Thyroid gland (tissue), 4 donors: Measurements from ENCODE around the gene CASR. TPM values are rescaled to one million over a fixed set of nuclear protein-coding genes. Genes with fewer than 3 reads are reported as not detected.
"Not testable (repeated sequence)": the region's sequence is repeated elsewhere in the genome, so short reads cannot be mapped to it uniquely, and the experiment has no call there.

ENCODE experiments used
- DNase-seq, 2 donors: peaks; one replicate each; pipeline ENCODE4 v3.0.0-alpha.2; 2019
- H3K27ac ChIP-seq, 3 donors: fragments of 200-600 bp; sonication (generic); 1 replicate in 2 of 3; 2 replicates in 1 of 3; pipeline ENCODE4 v1.5.1; 2016 to 2019; ENCODE audit warnings: mild to moderate bottlenecking in 1 of 3, moderate library complexity in 1 of 3
- H3K27me3 ChIP-seq: fragments of 200-600 bp; sonication (generic); one replicate; pipeline ENCODE4 v1.5.1; 2019
- H3K36me3 ChIP-seq, 2 donors: fragments of 200-600 bp; sonication (generic); one replicate each; pipeline ENCODE4 v1.5.1; 2016 to 2019
- H3K4me1 ChIP-seq, 2 donors: fragments of 200-600 bp; sonication (generic); one replicate each; pipeline ENCODE4 v1.5.1; 2017 to 2019
- H3K4me3 ChIP-seq, 3 donors: fragments of 200-600 bp; sonication (generic); replicated peaks in 1 of 3; 1 replicate in 2 of 3; 2 replicates in 1 of 3; pipeline ENCODE4 v1.5.1; 2016; ENCODE audit warnings: mild to moderate bottlenecking in 1 of 3
- H3K9me3 ChIP-seq: fragments of 200-600 bp; sonication (generic); one replicate; pipeline ENCODE4 v1.5.1; 2017
- CTCF ChIP-seq, 6 experiments: fragments of 200-600 bp in 3 of 6; fragments of 450-650 bp in 3 of 6; sonication (generic) in 3 of 6; IDR thresholded peaks; one replicate each; pipeline ENCODE4 v1.5.1; 2016 to 2019; ENCODE audit warnings: antibody characterized with exemption in 6 of 6, mild to moderate bottlenecking in 2 of 6, inconsistent platforms in 1 of 6, moderate library complexity in 1 of 6
- POLR2A ChIP-seq, 2 donors: fragments of 450-650 bp; IDR thresholded peaks; one replicate each; pipeline ENCODE4 v1.6.1; 2017; ENCODE audit warnings: antibody characterized with exemption in 2 of 2, mild to moderate bottlenecking in 2 of 2, moderate library complexity in 1 of 2
- WGBS, 2 donors: methylation state at CpG; one replicate each; pipeline ENCODE4 v1.1.5; 2017; 5-methylcytosine and 5-hydroxymethylcytosine counted together
- intact Hi-C: fragments of 100-400 bp; cut with DNase I; formaldehyde crosslinking; loops from one replicate; pipeline ENCODE4 v1.15.1; 2023
- total RNA-seq, 4 donors: library from RNA; depleted of rRNA; stranded (reverse); fragments of >200 nt; gene quantifications; one replicate each; pipeline ENCODE4 v1.2.3, GENCODE V29; 2016

Gene CASR
- total RNA-seq, 4 donors from 2014 or later = under 0.01 to 1.2 (median 0.17) TPM; not detected in 1

DNA sequence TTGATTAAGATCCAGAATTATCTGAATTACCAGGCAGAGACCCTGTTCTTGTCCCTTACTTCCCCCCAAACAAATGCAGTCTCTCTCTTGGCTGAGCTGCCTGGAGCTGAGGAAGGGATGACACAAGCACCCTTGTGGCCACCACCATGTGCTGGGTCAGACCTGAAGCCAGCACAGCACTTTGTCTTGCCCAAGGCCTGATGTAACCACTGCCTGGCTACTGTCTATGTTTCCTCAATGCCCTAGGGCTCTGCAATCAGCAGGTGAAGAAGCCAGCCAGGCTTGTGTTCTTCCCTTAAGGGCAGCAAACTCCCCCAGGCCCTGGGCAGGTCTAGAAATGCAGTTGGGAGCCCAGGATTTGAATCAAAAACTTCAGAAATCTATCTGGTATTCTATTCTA lies 15.8 kb upstream of the CASR start:
- Histone ChIP-seq H3K27ac (no peak overlapping the region), H3K4me1 (no peaks in the 10 kb centered on the region), H3K4me3 (no peak overlapping the region), H3K9me3 (no peaks in the 10 kb centered on the region), H3K36me3 (no peaks in the 10 kb centered on the region), H3K27me3 (no peaks in the 10 kb centered on the region)
- intact Hi-C loops = no loop called here
- TF ChIP-seq CTCF (IDR thresholded peaks at IDR 0.05) = no peak
- TF ChIP-seq POLR2A (IDR thresholded peaks at IDR 0.05) = no peak
- DNase-seq = no peak

- intact Hi-C loops = no loop called here
- TF ChIP-seq CTCF (IDR thresholded peaks at IDR 0.05) (no peak), POLR2A (IDR thresholded peaks at IDR 0.05) (no peak)
- no peak overlapping the region for H3K4me3 ChIP-seq
- H3K9me3 ChIP-seq = no peaks in the 10 kb centered on the region
- WGBS, 2 donors = 57 to 83% methylated on average over 3 of the region's 3 CpGs
- no peaks in the 10 kb centered on the region for H3K36me3 ChIP-seq
- DNase-seq = no peak
- no peaks in the 10 kb centered on the region for H3K27me3 ChIP-seq
- H3K4me1 ChIP-seq = no peaks in the 10 kb centered on the region
- H3K27ac ChIP-seq = no peak overlapping the region
Observed at GRCh38 chr3:122168044-122168443, 15.4 kb upstream of the CASR start.

- H3K4me3 ChIP-seq = no peak overlapping the region
- no peak overlapping the region for H3K27ac ChIP-seq
- no peaks in the 10 kb centered on the region for H3K4me1 ChIP-seq
- WGBS, 2 donors = 83 to 91% methylated on average over 3 of the region's 3 CpGs
- no peaks in the 10 kb centered on the region for H3K27me3 ChIP-seq
- intact Hi-C loops = no loop called here
- no peak for DNase-seq
- no peaks in the 10 kb centered on the region for H3K36me3 ChIP-seq
- H3K9me3 ChIP-seq = no peaks in the 10 kb centered on the region
- TF ChIP-seq POLR2A (IDR thresholded peaks at IDR 0.05) (no peak), CTCF (IDR thresholded peaks at IDR 0.05) (no peak)
Observed at GRCh38 chr3:122169911-122170310, 13.6 kb upstream of the CASR start.

DNA sequence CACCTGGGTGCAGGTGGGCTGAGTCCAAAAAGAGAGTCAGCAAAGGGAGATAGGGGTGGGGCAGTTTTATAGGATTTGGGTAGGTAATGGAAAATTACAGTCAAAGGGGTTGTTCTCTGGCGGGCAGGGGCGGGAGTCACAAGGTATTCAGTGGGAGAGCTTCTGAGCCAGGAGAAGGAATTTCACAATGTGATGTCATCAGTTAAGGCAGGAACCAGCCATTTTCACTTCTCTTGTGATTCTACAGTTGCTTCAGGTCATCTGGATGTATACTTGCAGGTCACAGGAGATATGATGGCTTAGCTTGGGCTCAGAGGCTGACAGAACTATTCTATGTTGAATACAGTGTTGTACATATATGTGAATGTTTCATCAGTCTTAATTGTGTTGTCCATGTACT lies 12.1 kb upstream of the CASR start:
- not testable (repeated sequence) for DNase-seq

GRCh38 chr3:122178711-122179110 lies 4.8 kb upstream of the CASR start:
- H3K27me3 ChIP-seq = no peaks in the 10 kb centered on the region
- no peaks in the 10 kb centered on the region for H3K36me3 ChIP-seq
- no peak for DNase-seq
- 93 to 94% methylated on average over 5 of the region's 5 CpGs for WGBS, 2 donors
- H3K27ac ChIP-seq = no peak overlapping the region
- H3K4me1 ChIP-seq = peaks cover 0 to 3% of the 10 kb centered on the region in 2 donors
- TF ChIP-seq CTCF (IDR thresholded peaks at IDR 0.05) = no peak
- TF ChIP-seq POLR2A (IDR thresholded peaks at IDR 0.05) = no peak
- intact Hi-C loops = no loop called here
- no peak overlapping the region for H3K4me3 ChIP-seq
- H3K9me3 ChIP-seq = no peaks in the 10 kb centered on the region

More for the DNA sequence above, 12.1 kb upstream of the CASR start:
- H3K27ac ChIP-seq, H3K9me3 ChIP-seq, H3K4me3 ChIP-seq, H3K4me1 ChIP-seq, H3K36me3 ChIP-seq, intact Hi-C loops, H3K27me3 ChIP-seq: not testable (repeated sequence)
- WGBS, 2 donors = 48 to 95% methylated on average over 2 of the region's 2 CpGs
